NCI-H1694 (cell line): ENCODE measurements around the gene M6PR.

Experiments
- DNase-seq: peaks from one replicate; lab custom pipeline; 2025; lab: John Stamatoyannopoulos, UW

The M6PR gene

GRCh38 chr12:8949342-8950220 is at the start of gene M6PR:
TSS of gene M6PR (minus strand) at chr12:8949645. CDS start at chr12:8946404, 3,241 bp downstream.
- peak; percentile 98 for DNase-seq

GRCh38 chr12:8996682-8997405 is 47.4 kb upstream of the M6PR start:
- DNase-seq, result no peak

GRCh38 chr12:8995021-8995775 is 45.8 kb upstream of the M6PR start:
- no peak for DNase-seq

- no peak for DNase-seq
Measured at GRCh38 chr12:8993827-8994226, 44.4 kb upstream of the M6PR start.

GRCh38 chr12:8991371-8992345 is 42.2 kb upstream of the M6PR start:
- DNase-seq, result no peak

- no peak for DNase-seq
Measured at GRCh38 chr12:8989413-8989812, 40.0 kb upstream of the M6PR start, which contains the start of gene KLRG1. TSS of gene KLRG1 (plus strand) at chr12:8989546. CDS start at chr12:8989636, 90 bp downstream.

- no peak for DNase-seq
Measured at GRCh38 chr12:8987685-8988084, 38.2 kb upstream of the M6PR start.

- DNase-seq, result no peak
Measured at GRCh38 chr12:8987163-8987562, 37.7 kb upstream of the M6PR start.

- DNase-seq, result no peak
Measured at GRCh38 chr12:8985213-8985754, 35.8 kb upstream of the M6PR start.

- DNase-seq, result no peak
Measured at GRCh38 chr12:8980137-8980536, 30.7 kb upstream of the M6PR start.

GRCh38 chr12:8970432-8970831 is 21.0 kb upstream of the M6PR start:
- DNase-seq, result no peak

- DNase-seq, result no peak
Measured at GRCh38 chr12:8969861-8970411, 20.5 kb upstream of the M6PR start.

- no peak for DNase-seq
Measured at GRCh38 chr12:8968761-8969160, 19.3 kb upstream of the M6PR start.

GRCh38 chr12:8960176-8960575 is 10.7 kb upstream of the M6PR start:
- no peak for DNase-seq

GRCh38 chr12:8958066-8958465 is 8.6 kb upstream of the M6PR start:
- no peak for DNase-seq

- no peak for DNase-seq
Measured at GRCh38 chr12:8957561-8957960, 8.1 kb upstream of the M6PR start.

- no peak for DNase-seq
Measured at GRCh38 chr12:8956772-8957171, 7.3 kb upstream of the M6PR start.

- DNase-seq, result no peak
Measured at GRCh38 chr12:8956073-8956472, 6.6 kb upstream of the M6PR start.

GRCh38 chr12:8953773-8954402 is 4.4 kb upstream of the M6PR start:
- no peak for DNase-seq

GRCh38 chr12:8951744-8952143 is 2.3 kb upstream of the M6PR start:
- no peak for DNase-seq
